IMR-90 (cell line): ENCODE data around the gene KIF15. TPM values are rescaled to one million over a fixed set of nuclear protein-coding genes. Genes with fewer than 3 reads are reported as not detected.

Experiments used
- ATAC-seq: fragments of 200-7000 bp; cut with Tn5 transposase; 2 replicates; pipeline ENCODE4 v1.9.1; 2020; ENCODE audit warnings: low read depth, mild to moderate bottlenecking, moderate library complexity
- BruUV-seq: library from RNA; stranded (reverse); fragments of 400-500 nt; replicated peaks from 2 replicates; lab custom pipeline; 2021; lab: Mats Ljungman, UMichigan
- CTCF ChIA-PET: fragments of 300-600 bp; formaldehyde crosslinking; extraction: SDS; loops from one replicate; lab custom pipeline; 2021; ENCODE audit warnings: antibody characterized with exemption; lab: Yijun Ruan, JAX
- POLR2A ChIA-PET: fragments of 300-600 bp; sonication (Branson Sonifier 250); formaldehyde crosslinking; loops from one replicate; lab custom pipeline; 2022; ENCODE audit warnings: antibody characterized with exemption; ENCODE audit not compliant: unreplicated experiment; lab: Charles Lee
- DNase-seq: peaks from one replicate; pipeline ENCODE4 v3.0.0; 2013
- H2AFZ ChIP-seq: replicated peaks from 2 replicates; pipeline ENCODE3; 2013; ENCODE audit warnings: low read length, mild to moderate bottlenecking; ENCODE audit not compliant: poor library complexity
- H2AK5ac ChIP-seq: 2 replicates; pipeline ENCODE4 v1.6.1; 2013; ENCODE audit warnings: low read depth, low read length, inconsistent platforms
- H2AK9ac ChIP-seq: replicated peaks from 2 replicates; pipeline ENCODE3; 2013; ENCODE audit warnings: mild to moderate bottlenecking, low read depth, low read length, moderate library complexity; ENCODE audit not compliant: poor library complexity
- H2BK120ac ChIP-seq: 2 replicates; pipeline ENCODE4 v1.6.1; 2013; ENCODE audit warnings: low read depth, low read length, inconsistent platforms
- H2BK15ac ChIP-seq: 3 replicates; pipeline ENCODE4 v1.6.1; 2013; ENCODE audit warnings: low read depth, low read length, inconsistent platforms
- H2BK20ac ChIP-seq: 2 replicates; pipeline ENCODE4 v1.6.1; 2013; ENCODE audit warnings: low read depth, mild to moderate bottlenecking, inconsistent platforms, low read length, moderate library complexity
- H2BK5ac ChIP-seq: 2 replicates; pipeline ENCODE4 v1.6.1; 2013; ENCODE audit warnings: mild to moderate bottlenecking, low read depth, low read length, inconsistent platforms; ENCODE audit not compliant: poor library complexity, severe bottlenecking
- H3K14ac ChIP-seq: replicated peaks from 2 replicates; pipeline ENCODE4 v1.6.1; 2013; ENCODE audit warnings: low read depth, low read length, inconsistent platforms
- H3K18ac ChIP-seq: 2 replicates; pipeline ENCODE4 v1.6.1; 2013; ENCODE audit warnings: low read depth, low read length, control low read depth
- H3K23ac ChIP-seq: 2 replicates; pipeline ENCODE4 v1.6.1; 2013; ENCODE audit warnings: low read depth, low read length, inconsistent platforms
- H3K27ac ChIP-seq: 2 replicates; pipeline ENCODE4 v1.5.1; 2013; ENCODE audit warnings: mild to moderate bottlenecking, control low read depth, low read length; ENCODE audit not compliant: insufficient read depth
- H3K27me3 ChIP-seq: 2 replicates; pipeline ENCODE4 v1.6.1; 2013; ENCODE audit warnings: low read length; ENCODE audit not compliant: control insufficient read depth, insufficient read depth
- H3K36me3 ChIP-seq: 2 replicates; pipeline ENCODE4 v1.6.1; 2013; ENCODE audit warnings: low read length, mixed read lengths; ENCODE audit not compliant: control insufficient read depth, insufficient read depth
- H3K4ac ChIP-seq: 2 replicates; pipeline ENCODE4 v1.6.1; 2013; ENCODE audit warnings: low read depth, low read length, inconsistent platforms
- H3K4me1 ChIP-seq: 2 replicates; pipeline ENCODE4 v1.6.1; 2013; ENCODE audit warnings: low read length, mixed read lengths; ENCODE audit not compliant: control insufficient read depth, insufficient read depth
- H3K4me2 ChIP-seq: 2 replicates; pipeline ENCODE4 v1.6.1; 2013; ENCODE audit warnings: low read depth, mild to moderate bottlenecking, control low read depth, low read length, moderate library complexity
- H3K4me3 ChIP-seq: 2 replicates; pipeline ENCODE4 v1.5.1; 2013; ENCODE audit warnings: low read depth, mild to moderate bottlenecking, control low read depth, low read length, moderate library complexity; ENCODE audit not compliant: insufficient read depth
- H3K56ac ChIP-seq: 2 replicates; pipeline ENCODE4 v1.6.1; 2013; ENCODE audit warnings: low read length, inconsistent platforms; ENCODE audit not compliant: insufficient read depth; ENCODE audit errors: extremely low read depth
- H3K79me1 ChIP-seq, 2 experiments: 2 replicates each; pipeline ENCODE4 v1.6.1; 2013; ENCODE audit warnings: low read length in 2 of 2, inconsistent platforms in 1 of 2, low read depth in 1 of 2
- H3K9ac ChIP-seq: 2 replicates; pipeline ENCODE4 v1.6.1; 2013; ENCODE audit warnings: low read depth, low read length, control low read depth
- H3K9me1 ChIP-seq: 2 replicates; pipeline ENCODE4 v1.6.1; 2013; ENCODE audit warnings: low read length, inconsistent platforms; ENCODE audit not compliant: insufficient read depth
- H3K9me3 ChIP-seq: 2 replicates; pipeline ENCODE4 v1.6.1; 2013; ENCODE audit warnings: low read length; ENCODE audit not compliant: control insufficient read depth, insufficient read depth
- H4K20me1 ChIP-seq: 2 replicates; pipeline ENCODE4 v1.6.1; 2013; ENCODE audit warnings: low read length, inconsistent platforms; ENCODE audit not compliant: insufficient read depth
- H4K5ac ChIP-seq: 2 replicates; pipeline ENCODE4 v1.6.1; 2013; ENCODE audit warnings: mild to moderate bottlenecking, low read depth, low read length, control low read depth
- H4K8ac ChIP-seq, 2 experiments: 2 replicates each; pipeline ENCODE4 v1.6.1; 2013; ENCODE audit warnings: low read depth in 2 of 2, low read length in 2 of 2, control low read depth in 1 of 2, inconsistent platforms in 1 of 2
- H4K91ac ChIP-seq: 2 replicates; pipeline ENCODE4 v1.6.1; 2013; ENCODE audit warnings: low read depth, low read length, inconsistent platforms; ENCODE audit not compliant: insufficient read depth
- BHLHE40 ChIP-seq: fragments of 150-350 bp; IDR thresholded peaks from 2 replicates; pipeline ENCODE4 v1.6.1; 2016; ENCODE audit warnings: mild to moderate bottlenecking, low read depth, low read length
- CHD1 ChIP-seq: IDR thresholded peaks from 2 replicates; pipeline ENCODE4 v1.6.1; 2012; ENCODE audit warnings: low read depth, low read length, improper control_type of control experiment
- FOS ChIP-seq: fragments of 150-350 bp; IDR thresholded peaks from 2 replicates; pipeline ENCODE4 v1.6.1; 2016; ENCODE audit warnings: low read depth, low read length
- MAZ ChIP-seq: IDR thresholded peaks from 2 replicates; pipeline ENCODE4 v1.6.1; 2012; ENCODE audit warnings: low read depth, mild to moderate bottlenecking, low read length, improper control_type of control experiment, moderate library complexity, borderline replicate concordance
- MXI1 ChIP-seq: IDR thresholded peaks from 2 replicates; pipeline ENCODE4 v1.6.1; 2012; ENCODE audit warnings: low read depth, mild to moderate bottlenecking, low read length, moderate library complexity, borderline replicate concordance
- NFE2L2 ChIP-seq: fragments of 150-350 bp; IDR thresholded peaks from 2 replicates; pipeline ENCODE4 v1.6.1; 2016; ENCODE audit warnings: low read depth, mild to moderate bottlenecking, low read length
- POLR2A ChIP-seq: IDR thresholded peaks from 2 replicates; pipeline ENCODE4 v1.6.1; 2012; ENCODE audit warnings: mild to moderate bottlenecking, low read depth, low read length
- RAD21 ChIP-seq: IDR thresholded peaks from 2 replicates; pipeline ENCODE4 v1.6.1; 2012; ENCODE audit warnings: low read length, improper control_type of control experiment
- RFX5 ChIP-seq: IDR thresholded peaks from 2 replicates; pipeline ENCODE4 v1.8.0; 2012; ENCODE audit warnings: low read depth, mild to moderate bottlenecking, low read length, moderate library complexity
- SMC3 ChIP-seq: fragments of 150-350 bp; IDR thresholded peaks from 2 replicates; pipeline ENCODE4 v1.6.1; 2016; ENCODE audit warnings: low read depth, mild to moderate bottlenecking, antibody characterized with exemption, low read length, moderate library complexity
- WGBS, 2 experiments: methylation state at CpG; one replicate each; pipeline versions ENCODE4 v1.1.5 to v1.1.7; 2013; ENCODE audit warnings: missing lambda C conversion rate in 2 of 2; ENCODE audit not compliant: insufficient read length in 1 of 2; ENCODE audit errors: extremely low coverage in 2 of 2; 5-methylcytosine and 5-hydroxymethylcytosine counted together
- dilution Hi-C: fragments of 300-500 bp; cut with HindIII; formaldehyde crosslinking; loops from one replicate; pipeline ENCODE4 v1.14.3; 2018; ENCODE audit warnings: low sequenced_read_pairs; ENCODE audit not compliant: unreplicated experiment
- in situ Hi-C: fragments of 300-500 bp; cut with MboI; formaldehyde crosslinking; loops from 3 replicates; pipeline ENCODE4 v1.14.3; 2019; ENCODE audit warnings: low sequenced_read_pairs, inconsistent platforms, mixed read lengths
- intact Hi-C: fragments of 100-400 bp; cut with micrococcal nuclease; formaldehyde crosslinking; loops from 2 replicates; pipeline ENCODE4 v1.10.0; 2022
- polyA plus RNA-seq, 3 experiments: library from polyadenylated mRNA; depleted of rRNA; stranded (reverse); fragments of >200 nt; gene quantifications; 2 replicates each; pipeline ENCODE4 v1.2.3, GENCODE V29; 2012; ENCODE audit warnings: low replicate concordance in 1 of 3
- total RNA-seq: library from RNA; depleted of rRNA; stranded (reverse); fragments of >200 nt; gene quantifications from 2 replicates; pipeline ENCODE4 v1.2.3, GENCODE V29; 2012
- TF ChIP-seq, protein P1 (sequence below): fragments of 150-350 bp; IDR thresholded peaks from 2 replicates; pipeline ENCODE4 v1.6.1; 2016; ENCODE audit warnings: low read depth, mild to moderate bottlenecking, low read length, moderate library complexity, borderline replicate concordance
- TF ChIP-seq, protein P2 (sequence below): fragments of 150-350 bp; IDR thresholded peaks from 2 replicates; pipeline ENCODE4 v1.6.1; 2017; ENCODE audit warnings: mild to moderate bottlenecking, antibody characterized with exemption, low read length, low read depth
- TF ChIP-seq, protein P3 (sequence below): conservative IDR thresholded peaks from 2 replicates; pipeline ENCODE4 v1.5.1; 2012; ENCODE audit warnings: mild to moderate bottlenecking, low read depth, low read length, improper control_type of control experiment

KIF15 gene
- total and polyA plus RNA-seq, 2 of the 4 experiments (the other 2 are of a cell fraction), result 3.7 to 8.4 TPM

DNA sequence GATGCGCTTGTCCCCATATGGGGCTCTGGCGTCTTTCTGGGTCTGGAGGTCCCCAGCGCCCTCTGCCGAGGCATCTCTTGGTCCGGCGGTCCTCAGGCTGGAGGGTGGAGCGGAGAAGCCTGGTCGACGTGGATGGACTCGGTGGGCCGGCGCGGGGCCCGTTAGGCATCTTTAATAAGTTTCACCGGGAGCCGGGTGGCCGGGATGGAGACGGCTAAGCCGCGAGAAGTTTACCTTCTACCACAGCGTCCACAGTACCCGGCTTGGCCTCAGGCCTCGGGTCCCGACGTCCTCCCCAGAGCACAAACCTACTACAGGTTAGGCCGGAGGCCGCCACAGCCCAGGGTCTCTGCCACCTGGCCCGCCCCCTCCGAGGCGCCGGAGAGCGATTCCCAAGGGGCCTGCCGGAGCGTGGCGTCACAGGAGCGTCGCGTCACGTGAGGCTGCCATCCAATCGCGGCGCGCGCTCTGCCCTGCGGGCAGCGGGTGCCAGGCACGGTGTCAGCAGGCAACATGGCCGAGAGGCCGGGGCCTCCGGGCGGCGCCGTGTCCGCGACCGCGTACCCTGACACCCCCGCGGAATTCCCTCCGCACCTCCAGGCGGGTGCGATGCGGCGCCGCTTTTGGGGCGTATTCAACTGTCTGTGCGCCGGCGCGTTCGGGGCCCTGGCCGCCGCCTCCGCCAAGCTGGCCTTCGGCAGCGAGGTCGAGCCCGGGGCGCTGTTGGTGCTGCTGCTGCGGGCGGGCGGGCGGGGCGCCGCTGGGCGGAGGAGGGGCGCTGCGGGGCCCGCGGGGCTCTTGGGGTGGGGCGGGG lies 100.0 kb downstream of the KIF15 start, which contains the start of gene TMEM42:
Gene TMEM42, plus strand, starts transcription at position 501 of the 814 bp plus-strand sequence. Its CDS starts 13 bp downstream, at position 514.
- H3K23ac ChIP-seq, result peak within 1 kb of the TSS; percentile 94
- peak within 1 kb of the TSS; percentile 92 to 97 for H4K8ac ChIP-seq
- peak within 1 kb of the TSS; percentile 82 for H3K56ac ChIP-seq
- H3K9me3 ChIP-seq, result peaks cover 2% of the 10 kb centered on the region; the same call in 1 of the 2 replicates
- H3K27ac ChIP-seq, result peak within 1 kb of the TSS; percentile 82
- H3K4me3 ChIP-seq, result peak within 1 kb of the TSS; percentile 72
- H4K5ac ChIP-seq, result peak within 1 kb of the TSS; percentile 74
- in situ Hi-C loops (no loop called here), dilution Hi-C loops (no loop called here), intact Hi-C loops (loop anchor here (1.0 kb wide), 2 partner anchors 53 to 328 kb away; no protein-coding TSS in a partner anchor)
- H3K36me3 ChIP-seq, result peaks cover 7% of the 10 kb centered on the region; the same call in 1 of the 2 replicates
- no TSS peak for BruUV-seq
- H3K4ac ChIP-seq, result peak within 1 kb of the TSS; percentile 90
- WGBS, 2 experiments, result 1% methylated on average over 26 of the region's 91 CpGs; no CpG with 5 or more reads in 1 of the 2 experiments
- peak within 1 kb of the TSS; percentile 73 for H2BK120ac ChIP-seq
- TF ChIP-seq SMC3 (peak; percentile 18), RAD21 (no peak; the same call in 1 of the 2 replicates), CHD1 (no peak), MAZ (peak; percentile 76; the same call in 1 of the 2 replicates), FOS (peak; percentile 53), RFX5 (no peak), NFE2L2 (no peak), BHLHE40 (peak; percentile 82), POLR2A (peak; percentile 91), MXI1 (peak; percentile 51; the same call in 1 of the 2 replicates)
- TF ChIP-seq, protein P1, sequence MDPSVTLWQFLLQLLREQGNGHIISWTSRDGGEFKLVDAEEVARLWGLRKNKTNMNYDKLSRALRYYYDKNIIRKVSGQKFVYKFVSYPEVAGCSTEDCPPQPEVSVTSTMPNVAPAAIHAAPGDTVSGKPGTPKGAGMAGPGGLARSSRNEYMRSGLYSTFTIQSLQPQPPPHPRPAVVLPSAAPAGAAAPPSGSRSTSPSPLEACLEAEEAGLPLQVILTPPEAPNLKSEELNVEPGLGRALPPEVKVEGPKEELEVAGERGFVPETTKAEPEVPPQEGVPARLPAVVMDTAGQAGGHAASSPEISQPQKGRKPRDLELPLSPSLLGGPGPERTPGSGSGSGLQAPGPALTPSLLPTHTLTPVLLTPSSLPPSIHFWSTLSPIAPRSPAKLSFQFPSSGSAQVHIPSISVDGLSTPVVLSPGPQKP, result no peak
- TF ChIP-seq, protein P2, sequence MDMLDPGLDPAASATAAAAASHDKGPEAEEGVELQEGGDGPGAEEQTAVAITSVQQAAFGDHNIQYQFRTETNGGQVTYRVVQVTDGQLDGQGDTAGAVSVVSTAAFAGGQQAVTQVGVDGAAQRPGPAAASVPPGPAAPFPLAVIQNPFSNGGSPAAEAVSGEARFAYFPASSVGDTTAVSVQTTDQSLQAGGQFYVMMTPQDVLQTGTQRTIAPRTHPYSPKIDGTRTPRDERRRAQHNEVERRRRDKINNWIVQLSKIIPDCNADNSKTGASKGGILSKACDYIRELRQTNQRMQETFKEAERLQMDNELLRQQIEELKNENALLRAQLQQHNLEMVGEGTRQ, result peak; percentile 100
- TF ChIP-seq, protein P3, sequence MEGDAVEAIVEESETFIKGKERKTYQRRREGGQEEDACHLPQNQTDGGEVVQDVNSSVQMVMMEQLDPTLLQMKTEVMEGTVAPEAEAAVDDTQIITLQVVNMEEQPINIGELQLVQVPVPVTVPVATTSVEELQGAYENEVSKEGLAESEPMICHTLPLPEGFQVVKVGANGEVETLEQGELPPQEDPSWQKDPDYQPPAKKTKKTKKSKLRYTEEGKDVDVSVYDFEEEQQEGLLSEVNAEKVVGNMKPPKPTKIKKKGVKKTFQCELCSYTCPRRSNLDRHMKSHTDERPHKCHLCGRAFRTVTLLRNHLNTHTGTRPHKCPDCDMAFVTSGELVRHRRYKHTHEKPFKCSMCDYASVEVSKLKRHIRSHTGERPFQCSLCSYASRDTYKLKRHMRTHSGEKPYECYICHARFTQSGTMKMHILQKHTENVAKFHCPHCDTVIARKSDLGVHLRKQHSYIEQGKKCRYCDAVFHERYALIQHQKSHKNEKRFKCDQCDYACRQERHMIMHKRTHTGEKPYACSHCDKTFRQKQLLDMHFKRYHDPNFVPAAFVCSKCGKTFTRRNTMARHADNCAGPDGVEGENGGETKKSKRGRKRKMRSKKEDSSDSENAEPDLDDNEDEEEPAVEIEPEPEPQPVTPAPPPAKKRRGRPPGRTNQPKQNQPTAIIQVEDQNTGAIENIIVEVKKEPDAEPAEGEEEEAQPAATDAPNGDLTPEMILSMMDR, result peak; percentile 37; the same call in 1 of the 2 replicates
- peak within 1 kb of the TSS; percentile 79 for H4K91ac ChIP-seq
- H4K20me1 ChIP-seq, result no peaks in the 10 kb centered on the region
- H3K79me1 ChIP-seq, result peaks cover 17 to 39% of the 10 kb centered on the region in 2 experiments
- H2AFZ ChIP-seq, result peak within 1 kb of the TSS; percentile 98
- ATAC-seq, result peak; percentile 98
- H3K14ac ChIP-seq, result peak within 1 kb of the TSS; percentile 92
- ChIA-PET POLR2A (interaction anchor here (0.6 kb wide), 1 partner anchor 51 kb away, joined by 4 read pairs; no protein-coding TSS in a partner anchor), CTCF (no interaction called here)
- H3K27me3 ChIP-seq, result no peaks in the 10 kb centered on the region
- no peak within 1 kb of the TSS; the same call in 2 of the 3 replicates for H2BK15ac ChIP-seq
- peak within 1 kb of the TSS; percentile 66 for H2AK5ac ChIP-seq
- peak within 1 kb of the TSS; percentile 62 for H3K18ac ChIP-seq
- peak within 1 kb of the TSS; percentile 99 for H3K4me2 ChIP-seq
- peaks cover 10% of the 10 kb centered on the region for H3K9me1 ChIP-seq
- H3K4me1 ChIP-seq, result peaks cover 6% of the 10 kb centered on the region
- H2AK9ac ChIP-seq, result peak within 1 kb of the TSS; percentile 88
- DNase-seq, result peak; percentile 90
- H2BK5ac ChIP-seq, result peak within 1 kb of the TSS; percentile 78
- peak within 1 kb of the TSS; percentile 87 for H3K9ac ChIP-seq
- peak within 1 kb of the TSS; percentile 50; the same call in 1 of the 2 replicates for H2BK20ac ChIP-seq
